H1 (cell line): Measurements from ENCODE around the gene BFSP2.

ENCODE experiments used
- CTCF ChIP-seq, 3 experiments: IDR thresholded peaks; 1 replicate in 2 of 3; 2 replicates in 1 of 3; pipeline versions ENCODE4 v1.5.1 to v1.6.1; 2011; ENCODE audit warnings: low read length in 3 of 3, mild to moderate bottlenecking in 3 of 3, inconsistent platforms in 2 of 3, low read depth in 1 of 3, moderate library complexity in 1 of 3; ENCODE audit not compliant: insufficient read depth in 1 of 3; ENCODE audit errors: control extremely low read depth in 1 of 3
- EZH2 ChIP-seq: fragments of 200-600 bp; sonication (generic); IDR thresholded peaks from 2 replicates; pipeline ENCODE4 v1.7.1; 2012; ENCODE audit warnings: low read depth, mild to moderate bottlenecking, moderate library complexity, low read length, inconsistent platforms; ENCODE audit not compliant: severe bottlenecking
- HDAC2 ChIP-seq, 2 experiments: fragments of 300-600 bp in 1 of 2; sonication (generic) in 1 of 2; IDR thresholded peaks; 2 replicates each; pipeline ENCODE4 v1.6.1; 2011 to 2012; ENCODE audit warnings: low read depth in 2 of 2, low read length in 2 of 2, mild to moderate bottlenecking in 2 of 2, moderate library complexity in 2 of 2, borderline replicate concordance in 1 of 2, inconsistent platforms in 1 of 2
- JUN ChIP-seq: IDR thresholded peaks from 2 replicates; pipeline ENCODE4 v1.6.1; 2011; ENCODE audit warnings: low read depth, mild to moderate bottlenecking, improper control_type of control experiment, low read length
- PHF8 ChIP-seq: fragments of 200-600 bp; sonication (generic); conservative IDR thresholded peaks from 2 replicates; pipeline ENCODE4 v1.7.1; 2012; ENCODE audit warnings: low read depth, mild to moderate bottlenecking, inconsistent platforms, low read length, moderate library complexity
- POLR2A ChIP-seq, 2 experiments: IDR thresholded peaks; 1 replicate in 1 of 2; 2 replicates in 1 of 2; pipeline ENCODE4 v1.6.1; 2011; ENCODE audit warnings: low read depth in 2 of 2, low read length in 2 of 2, mild to moderate bottlenecking in 2 of 2; ENCODE audit errors: control extremely low read depth in 1 of 2
- POLR2AphosphoS5 ChIP-seq: IDR thresholded peaks from 2 replicates; pipeline ENCODE4 v1.6.1; 2011; ENCODE audit warnings: low read depth, low read length
- RAD21 ChIP-seq, 2 experiments: IDR thresholded peaks in 1 of 2; conservative IDR thresholded peaks in 1 of 2; 2 replicates each; pipeline ENCODE4 v1.6.1; 2011; ENCODE audit warnings: low read depth in 2 of 2, low read length in 2 of 2, improper control_type of control experiment in 1 of 2, inconsistent platforms in 1 of 2, mild to moderate bottlenecking in 1 of 2, moderate library complexity in 1 of 2
- RNF2 ChIP-seq: fragments of 200-900, 300-1000 bp; sonication (generic); IDR thresholded peaks from 2 replicates; pipeline ENCODE4 v1.7.1; 2016; ENCODE audit warnings: borderline replicate concordance, low read depth, mild to moderate bottlenecking, antibody characterized with exemption, low read length; ENCODE audit not compliant: poor library complexity, severe bottlenecking; ENCODE audit errors: missing control alignments
- RXRA ChIP-seq: IDR thresholded peaks from 2 replicates; pipeline ENCODE4 v1.6.1; 2011; ENCODE audit warnings: low read depth, mild to moderate bottlenecking, low read length, moderate library complexity; ENCODE audit not compliant: insufficient read depth
- SUZ12 ChIP-seq: fragments of 200-600 bp; sonication (generic); IDR thresholded peaks from 2 replicates; pipeline ENCODE4 v1.6.1; 2012; ENCODE audit warnings: mild to moderate bottlenecking, inconsistent platforms, low read length, moderate library complexity, mixed read lengths
- YY1 ChIP-seq: IDR thresholded peaks from 2 replicates; pipeline ENCODE4 v1.6.1; 2011; ENCODE audit warnings: low read depth, mild to moderate bottlenecking, low read length
- TF ChIP-seq, protein P1 (sequence below): IDR thresholded peaks from 2 replicates; pipeline ENCODE4 v1.6.1; 2011; ENCODE audit warnings: low read depth, mild to moderate bottlenecking, low read length; ENCODE audit not compliant: insufficient read depth

DNA sequence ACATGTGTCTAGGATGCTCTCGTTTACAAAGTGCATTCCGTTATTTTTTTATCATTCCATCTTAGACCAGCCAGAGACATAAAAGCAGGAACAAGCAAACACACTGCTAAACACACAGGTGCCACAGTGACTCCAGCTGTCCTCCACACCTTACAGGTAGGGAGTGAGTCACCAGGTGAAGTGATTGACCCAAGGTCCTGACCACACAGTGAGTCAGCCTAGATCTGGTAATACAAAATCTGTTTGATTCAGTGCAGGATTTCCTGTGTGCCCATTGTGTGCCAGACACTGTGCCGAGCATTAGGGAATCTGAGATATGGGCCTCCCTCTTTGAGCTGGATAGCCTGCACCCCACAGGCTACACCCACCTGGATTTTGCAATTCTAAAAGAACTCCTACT lies 16.7 kb upstream of the BFSP2 start:
- no peak for TF ChIP-seq JUN
- no peak for TF ChIP-seq POLR2A (IDR thresholded peaks at IDR 0.05; ENCODE audit: control extremely low read depth in 1 of 2, low read depth in 2 of 2, low read length in 2 of 2)
- no peak for TF ChIP-seq CTCF (IDR thresholded peaks at IDR 0.05; ENCODE audit: control extremely low read depth in 1 of 3, insufficient read depth in 1 of 3, low read depth in 1 of 3, low read length in 3 of 3)
- no peak for TF ChIP-seq YY1
- no peak for TF ChIP-seq RXRA
- no peak for TF ChIP-seq RNF2
- TF ChIP-seq PHF8, result no peak
- TF ChIP-seq EZH2, result no peak
- TF ChIP-seq, protein P1, sequence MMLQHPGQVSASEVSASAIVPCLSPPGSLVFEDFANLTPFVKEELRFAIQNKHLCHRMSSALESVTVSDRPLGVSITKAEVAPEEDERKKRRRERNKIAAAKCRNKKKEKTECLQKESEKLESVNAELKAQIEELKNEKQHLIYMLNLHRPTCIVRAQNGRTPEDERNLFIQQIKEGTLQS, result no peak
- TF ChIP-seq POLR2AphosphoS5, result no peak
- no peak for TF ChIP-seq SUZ12
- no peak for TF ChIP-seq RAD21 (IDR thresholded peaks at IDR 0.05 in 1 of 2, conservative IDR thresholded peaks at IDR 0.05 in 1 of 2; ENCODE audit: low read depth in 2 of 2, low read length in 2 of 2)
- no peak for TF ChIP-seq HDAC2 (IDR thresholded peaks at IDR 0.05; ENCODE audit: borderline replicate concordance in 1 of 2, low read depth in 2 of 2, low read length in 2 of 2)
